SK-N-SH treated with all-trans-retinoic acid at 6 μM for 48 hours (cell line): Measurements from ENCODE around the gene GGTLC3.
"Not testable (repeated sequence)": the region's sequence is repeated elsewhere in the genome, so short reads cannot be mapped to it uniquely, and the experiment has no call there.

Source experiments
- ATAC-seq: fragments of 200-7000 bp; cut with Tn5 transposase; 3 replicates; pipeline ENCODE4 v1.9.1; 2020; ENCODE audit warnings: mild to moderate bottlenecking, moderate library complexity

GGTLC3 gene

GRCh38 chr22:18512378-18512777 is 5.6 kb downstream of the GGTLC3 start:
- ATAC-seq, result not testable (repeated sequence)

DNA sequence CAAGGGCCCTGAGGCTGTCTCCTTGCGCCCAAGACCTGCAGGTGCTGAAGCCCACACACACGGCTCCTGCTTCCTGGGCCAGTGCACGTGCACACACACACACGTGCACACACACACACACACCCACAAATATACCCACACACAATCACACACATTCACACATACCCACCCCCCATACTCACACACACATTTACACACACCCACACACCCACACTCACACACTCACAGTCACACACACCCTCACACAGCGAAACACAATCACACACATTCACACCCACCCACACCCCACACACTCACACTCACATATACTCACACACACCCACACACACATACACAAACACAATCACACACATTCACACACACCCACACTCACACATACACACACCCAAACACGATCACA is 6.6 kb downstream of the GGTLC3 start:
- ATAC-seq, result not testable (repeated sequence)

GRCh38 chr22:18496227-18496626 is 21.7 kb downstream of the GGTLC3 start:
- not testable (repeated sequence) for ATAC-seq
